ENCODE data around the gene ASB13.

Gene ASB13

GRCh38 chr10:5640501-5640900 lies 25.9 kb downstream of the ASB13 start:
- DNase-seq (ENCODE audit: low read depth): no peak
- TF ChIP-seq CTCF (IDR thresholded peaks at IDR 0.05; ENCODE audit: low read depth, low read length) (no peak), POLR2A (IDR thresholded peaks at IDR 0.05; ENCODE audit: extremely low read depth, insufficient read length) (no peak), MYC (IDR thresholded peaks at IDR 0.05; ENCODE audit: low read depth, low read length) (no peak)
- TF ChIP-seq, protein P1, sequence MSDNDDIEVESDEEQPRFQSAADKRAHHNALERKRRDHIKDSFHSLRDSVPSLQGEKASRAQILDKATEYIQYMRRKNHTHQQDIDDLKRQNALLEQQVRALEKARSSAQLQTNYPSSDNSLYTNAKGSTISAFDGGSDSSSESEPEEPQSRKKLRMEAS (IDR thresholded peaks at IDR 0.05; ENCODE audit: low read depth, low read length): no peak
- H3K4me3 ChIP-seq (ENCODE audit: low read depth, low read length): no peak overlapping the region

DNA sequence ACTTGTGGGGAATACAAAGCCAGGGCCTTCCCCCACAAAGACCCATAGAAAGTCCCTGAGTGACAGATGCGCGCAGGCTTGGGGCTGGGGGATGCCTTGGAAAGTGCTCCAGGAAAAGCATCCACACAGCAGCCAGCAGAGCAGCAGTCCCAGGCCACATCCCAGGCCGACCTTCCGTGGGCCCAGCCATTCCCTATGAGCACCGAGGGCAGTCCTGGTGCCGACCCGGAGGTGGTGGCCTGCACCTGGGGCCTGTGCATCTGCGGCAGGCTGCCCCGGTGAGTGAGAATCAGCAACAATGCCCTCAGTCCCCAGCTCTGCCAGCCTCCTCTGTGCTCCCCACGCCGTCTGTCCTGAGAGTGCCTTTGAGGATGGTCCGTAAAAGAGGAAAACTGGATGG lies 26.4 kb downstream of the ASB13 start:
- H3K4me3 ChIP-seq (ENCODE audit: low read depth, low read length): no peak overlapping the region
- no peak for DNase-seq (ENCODE audit: low read depth)
- TF ChIP-seq MYC (IDR thresholded peaks at IDR 0.05; ENCODE audit: low read depth, low read length) (no peak), CTCF (IDR thresholded peaks at IDR 0.05; ENCODE audit: low read depth, low read length) (no peak), POLR2A (IDR thresholded peaks at IDR 0.05; ENCODE audit: extremely low read depth, insufficient read length) (no peak)
- TF ChIP-seq, protein P1 (IDR thresholded peaks at IDR 0.05; ENCODE audit: low read depth, low read length): no peak

- no peak overlapping the region for H3K4me3 ChIP-seq (ENCODE audit: low read depth, low read length)
- TF ChIP-seq POLR2A (IDR thresholded peaks at IDR 0.05; ENCODE audit: extremely low read depth, insufficient read length): no peak
- no peak for TF ChIP-seq CTCF (IDR thresholded peaks at IDR 0.05; ENCODE audit: low read depth, low read length)
- TF ChIP-seq MYC (IDR thresholded peaks at IDR 0.05; ENCODE audit: low read depth, low read length): no peak
- no peak for DNase-seq (ENCODE audit: low read depth)
These were observed 27.3 kb downstream of the ASB13 start for GRCh38 chr10:5639066-5639465.

GRCh38 chr10:5638494-5638893 lies 27.9 kb downstream of the ASB13 start:
- no peak overlapping the region for H3K4me3 ChIP-seq (ENCODE audit: low read depth, low read length)
- DNase-seq (ENCODE audit: low read depth): no peak
- TF ChIP-seq MYC (IDR thresholded peaks at IDR 0.05; ENCODE audit: low read depth, low read length): no peak
- TF ChIP-seq CTCF (IDR thresholded peaks at IDR 0.05; ENCODE audit: low read depth, low read length): no peak
- TF ChIP-seq, protein P1 (IDR thresholded peaks at IDR 0.05; ENCODE audit: low read depth, low read length): no peak
- no peak for TF ChIP-seq POLR2A (IDR thresholded peaks at IDR 0.05; ENCODE audit: extremely low read depth, insufficient read length)

DNA sequence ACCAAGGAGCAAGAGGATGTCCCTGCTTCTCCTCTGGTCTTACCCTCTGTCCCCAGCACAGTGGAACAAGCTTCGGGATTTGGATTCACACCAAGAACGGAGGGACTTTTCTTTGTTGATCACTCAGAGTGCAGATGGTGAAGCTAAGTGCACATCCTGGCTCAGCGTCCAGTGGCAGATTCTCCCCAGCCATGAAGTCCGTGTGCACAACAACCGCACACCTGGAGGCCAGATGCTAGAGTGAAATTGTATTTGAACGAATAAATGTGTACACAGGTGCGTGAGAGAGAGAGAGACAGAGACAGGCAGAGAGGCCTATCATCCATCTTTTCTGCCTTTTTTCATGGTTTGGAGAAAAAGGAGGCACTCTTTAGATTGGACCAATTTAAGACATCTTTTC lies 31.5 kb downstream of the ASB13 start:
- TF ChIP-seq MYC (IDR thresholded peaks at IDR 0.05; ENCODE audit: low read depth, low read length): no peak
- no peak for TF ChIP-seq CTCF (IDR thresholded peaks at IDR 0.05; ENCODE audit: low read depth, low read length)
- TF ChIP-seq, protein P1 (IDR thresholded peaks at IDR 0.05; ENCODE audit: low read depth, low read length): no peak
- no peak for TF ChIP-seq POLR2A (IDR thresholded peaks at IDR 0.05; ENCODE audit: extremely low read depth, insufficient read length)
- DNase-seq (ENCODE audit: low read depth): no peak
- no peak overlapping the region for H3K4me3 ChIP-seq (ENCODE audit: low read depth, low read length)

- no peak for TF ChIP-seq MYC (IDR thresholded peaks at IDR 0.05; ENCODE audit: low read depth, low read length)
- TF ChIP-seq, protein P1 (IDR thresholded peaks at IDR 0.05; ENCODE audit: low read depth, low read length): no peak
- TF ChIP-seq POLR2A (IDR thresholded peaks at IDR 0.05; ENCODE audit: extremely low read depth, insufficient read length): no peak
- no peak for TF ChIP-seq CTCF (IDR thresholded peaks at IDR 0.05; ENCODE audit: low read depth, low read length)
- no peak overlapping the region for H3K4me3 ChIP-seq (ENCODE audit: low read depth, low read length)
- no peak for DNase-seq (ENCODE audit: low read depth)
These were observed 33.1 kb downstream of the ASB13 start for GRCh38 chr10:5633166-5633749.

All from NB4 (cell line).